GM19351 (cell line): Measurements from ENCODE around the gene TXLNG.
A peak's percentile ranks its signal among the peaks of the same experiment; 100 is the strongest.
"Not testable (repeated sequence)": the region's sequence is repeated elsewhere in the genome, so short reads cannot be mapped to it uniquely, and the experiment has no call there.

Experiments used
- ATAC-seq: cut with Tn5 transposase; IDR thresholded peaks from one replicate; pipeline ENCODE4 v1.9.1; 2021; ENCODE audit warnings: mild to moderate bottlenecking, moderate library complexity; ENCODE audit not compliant: unreplicated experiment

TXLNG gene

GRCh38 chrX:16786139-16786790, at the start of gene TXLNG:
Gene TXLNG, plus strand, starts transcription at chrX:16786466. Its CDS starts 22 bp downstream, at chrX:16786488.
- ATAC-seq = peak; percentile 97

- ATAC-seq = no peak
Measured at GRCh38 chrX:16737024-16737423, 49.2 kb upstream of the TXLNG start.

GRCh38 chrX:16739574-16739973, 46.7 kb upstream of the TXLNG start:
- ATAC-seq = no peak

GRCh38 chrX:16743604-16744325, 42.5 kb upstream of the TXLNG start:
- no peak for ATAC-seq

GRCh38 chrX:16745102-16745501, 41.2 kb upstream of the TXLNG start:
- no peak for ATAC-seq

- no peak for ATAC-seq
Measured at GRCh38 chrX:16745659-16746058, 40.6 kb upstream of the TXLNG start.

GRCh38 chrX:16748425-16748824, 37.8 kb upstream of the TXLNG start:
- no peak for ATAC-seq

GRCh38 chrX:16750136-16750535, 36.1 kb upstream of the TXLNG start:
- ATAC-seq = no peak

GRCh38 chrX:16754019-16754418, 32.2 kb upstream of the TXLNG start:
- no peak for ATAC-seq

- no peak for ATAC-seq
Measured at GRCh38 chrX:16756724-16757123, 29.5 kb upstream of the TXLNG start.

GRCh38 chrX:16761500-16761899, 24.8 kb upstream of the TXLNG start:
- not testable (repeated sequence) for ATAC-seq

GRCh38 chrX:16762579-16762978, 23.7 kb upstream of the TXLNG start:
- ATAC-seq = no peak

- no peak for ATAC-seq
Measured at GRCh38 chrX:16765594-16765993, 20.7 kb upstream of the TXLNG start.

GRCh38 chrX:16770970-16771482, 15.2 kb upstream of the TXLNG start:
- ATAC-seq = no peak

GRCh38 chrX:16771483-16772398, 14.5 kb upstream of the TXLNG start:
- no peak for ATAC-seq

- no peak for ATAC-seq
Measured at GRCh38 chrX:16772460-16772859, 13.8 kb upstream of the TXLNG start.

- ATAC-seq = no peak
Measured at GRCh38 chrX:16774746-16775145, 11.5 kb upstream of the TXLNG start.

- ATAC-seq = no peak
Measured at GRCh38 chrX:16778545-16778944, 7.7 kb upstream of the TXLNG start.

- ATAC-seq = no peak
Measured at GRCh38 chrX:16778993-16779392, 7.3 kb upstream of the TXLNG start.

- not testable (repeated sequence) for ATAC-seq
Measured at GRCh38 chrX:16779815-16780214, 6.5 kb upstream of the TXLNG start.

- no peak for ATAC-seq
Measured at GRCh38 chrX:16783452-16783851, 2.8 kb upstream of the TXLNG start.
